ENCODE results near the gene CADPS2.

DNA sequence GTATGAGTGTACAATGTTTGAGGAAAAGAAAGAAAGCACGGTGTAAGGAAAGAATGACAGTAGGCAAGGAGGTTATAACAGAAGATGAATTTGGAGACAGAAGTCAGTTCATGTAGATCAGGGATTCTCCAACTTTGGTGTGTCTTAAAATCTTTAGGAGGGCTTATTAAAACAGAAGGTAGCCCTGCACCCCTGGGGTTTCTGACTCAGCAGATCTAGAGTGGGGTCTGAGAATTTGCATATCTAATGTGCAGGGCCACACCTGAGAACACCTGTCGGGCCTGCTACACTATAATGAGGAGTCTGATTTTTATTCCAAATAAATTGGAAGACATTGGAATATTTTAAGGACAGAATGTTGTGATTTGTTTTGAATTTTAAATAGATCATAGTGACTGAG, 307.9 kb downstream of the CADPS2 start:
- TF ChIP-seq, protein P1, sequence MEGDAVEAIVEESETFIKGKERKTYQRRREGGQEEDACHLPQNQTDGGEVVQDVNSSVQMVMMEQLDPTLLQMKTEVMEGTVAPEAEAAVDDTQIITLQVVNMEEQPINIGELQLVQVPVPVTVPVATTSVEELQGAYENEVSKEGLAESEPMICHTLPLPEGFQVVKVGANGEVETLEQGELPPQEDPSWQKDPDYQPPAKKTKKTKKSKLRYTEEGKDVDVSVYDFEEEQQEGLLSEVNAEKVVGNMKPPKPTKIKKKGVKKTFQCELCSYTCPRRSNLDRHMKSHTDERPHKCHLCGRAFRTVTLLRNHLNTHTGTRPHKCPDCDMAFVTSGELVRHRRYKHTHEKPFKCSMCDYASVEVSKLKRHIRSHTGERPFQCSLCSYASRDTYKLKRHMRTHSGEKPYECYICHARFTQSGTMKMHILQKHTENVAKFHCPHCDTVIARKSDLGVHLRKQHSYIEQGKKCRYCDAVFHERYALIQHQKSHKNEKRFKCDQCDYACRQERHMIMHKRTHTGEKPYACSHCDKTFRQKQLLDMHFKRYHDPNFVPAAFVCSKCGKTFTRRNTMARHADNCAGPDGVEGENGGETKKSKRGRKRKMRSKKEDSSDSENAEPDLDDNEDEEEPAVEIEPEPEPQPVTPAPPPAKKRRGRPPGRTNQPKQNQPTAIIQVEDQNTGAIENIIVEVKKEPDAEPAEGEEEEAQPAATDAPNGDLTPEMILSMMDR (IDR thresholded peaks at IDR 0.05), result no peak
- no peak for TF ChIP-seq POLR2A (IDR thresholded peaks at IDR 0.05)
